GM21423 (cell line): ENCODE data around the gene PROZ.
"Not testable (repeated sequence)": the region's sequence is repeated elsewhere in the genome, so short reads cannot be mapped to it uniquely, and the experiment has no call there.

ENCODE experiments used
- ATAC-seq: cut with Tn5 transposase; IDR thresholded peaks from one replicate; pipeline ENCODE4 v1.9.1; 2021; ENCODE audit warnings: mild to moderate bottlenecking, moderate library complexity; ENCODE audit not compliant: unreplicated experiment

Gene PROZ

GRCh38 chr13:113157929-113158747, at the start of gene PROZ:
Gene PROZ (plus strand): TSS chr13:113158648. CDS start chr13:113158661, 13 bp downstream.
- no peak for ATAC-seq

- ATAC-seq, result no peak
Measured at GRCh38 chr13:113109151-113110047, 49.0 kb upstream of the PROZ start.

- ATAC-seq, result no peak
Measured at GRCh38 chr13:113110048-113110851, 48.2 kb upstream of the PROZ start.

- ATAC-seq, result no peak
Measured at GRCh38 chr13:113110852-113111315, 47.6 kb upstream of the PROZ start.

GRCh38 chr13:113111821-113112220, 46.6 kb upstream of the PROZ start:
- not testable (repeated sequence) for ATAC-seq

GRCh38 chr13:113112475-113112874, 46.0 kb upstream of the PROZ start:
- not testable (repeated sequence) for ATAC-seq

- ATAC-seq, result no peak
Measured at GRCh38 chr13:113112893-113113845, 45.3 kb upstream of the PROZ start.

- no peak for ATAC-seq
Measured at GRCh38 chr13:113113846-113114271, 44.6 kb upstream of the PROZ start.

- no peak for ATAC-seq
Measured at GRCh38 chr13:113114511-113115362, 43.7 kb upstream of the PROZ start.

GRCh38 chr13:113115363-113116205, 42.9 kb upstream of the PROZ start:
- ATAC-seq, result no peak

GRCh38 chr13:113116206-113116800, 42.1 kb upstream of the PROZ start:
- ATAC-seq, result no peak

- ATAC-seq, result no peak
Measured at GRCh38 chr13:113116871-113117271, 41.6 kb upstream of the PROZ start.

- ATAC-seq, result no peak
Measured at GRCh38 chr13:113117335-113117872, 41.0 kb upstream of the PROZ start.

- no peak for ATAC-seq
Measured at GRCh38 chr13:113117911-113118260, 40.6 kb upstream of the PROZ start.

- ATAC-seq, result no peak
Measured at GRCh38 chr13:113118261-113119021, 40.0 kb upstream of the PROZ start.

- no peak for ATAC-seq
Measured at GRCh38 chr13:113119166-113119821, 39.2 kb upstream of the PROZ start.
